Amygdala (tissue), 56 donors: Measurements from ENCODE around the gene TFDP2.
"Not testable (repeated sequence)": the region's sequence is repeated elsewhere in the genome, so short reads cannot be mapped to it uniquely, and the experiment has no call there.

Experiments used
- DNase-seq, 56 donors: peaks; one replicate each; lab custom pipeline; 2025; lab: John Stamatoyannopoulos, UW

TFDP2 gene

GRCh38 chr3:141938011-141938500, 211.3 kb downstream of the TFDP2 start:
- no peak for DNase-seq

GRCh38 chr3:141934354-141934753, 215.0 kb downstream of the TFDP2 start:
- no peak for DNase-seq

- no peak for DNase-seq
Measured at GRCh38 chr3:141933421-141934300, 215.7 kb downstream of the TFDP2 start.

- no peak for DNase-seq
Measured at GRCh38 chr3:141930801-141931200, 218.5 kb downstream of the TFDP2 start.

- no peak for DNase-seq
Measured at GRCh38 chr3:141929341-141929995, 219.9 kb downstream of the TFDP2 start.

GRCh38 chr3:141928631-141929270, 220.6 kb downstream of the TFDP2 start:
- DNase-seq = no peak

GRCh38 chr3:141926929-141927328, 222.4 kb downstream of the TFDP2 start:
- no peak for DNase-seq

GRCh38 chr3:141925677-141926076, 223.7 kb downstream of the TFDP2 start:
- not testable (repeated sequence) for DNase-seq

- no peak for DNase-seq
Measured at GRCh38 chr3:141921316-141921715, 228.0 kb downstream of the TFDP2 start.

GRCh38 chr3:141920701-141921100, 228.6 kb downstream of the TFDP2 start:
- no peak for DNase-seq

- DNase-seq = no peak
Measured at GRCh38 chr3:141915766-141916165, 233.6 kb downstream of the TFDP2 start.

GRCh38 chr3:141915016-141915415, 234.3 kb downstream of the TFDP2 start:
- DNase-seq = no peak

GRCh38 chr3:141914311-141914710, 235.0 kb downstream of the TFDP2 start:
- no peak for DNase-seq

- no peak for DNase-seq
Measured at GRCh38 chr3:141913150-141913811, 236.1 kb downstream of the TFDP2 start.

GRCh38 chr3:141909986-141910385, 239.4 kb downstream of the TFDP2 start:
- not testable (repeated sequence) for DNase-seq

GRCh38 chr3:141909408-141909807, 239.9 kb downstream of the TFDP2 start:
- DNase-seq = no peak

- no peak for DNase-seq
Measured at GRCh38 chr3:141905129-141905528, 244.2 kb downstream of the TFDP2 start.

GRCh38 chr3:141904203-141904602, 245.1 kb downstream of the TFDP2 start:
- DNase-seq = no peak

- no peak for DNase-seq
Measured at GRCh38 chr3:141901914-141902313, 247.4 kb downstream of the TFDP2 start.

- DNase-seq = no peak
Measured at GRCh38 chr3:141900343-141900742, 249.0 kb downstream of the TFDP2 start.

- DNase-seq = no peak
Measured at GRCh38 chr3:141898908-141899307, 250.4 kb downstream of the TFDP2 start.
